D721Med (cell line): ENCODE data around the gene DOCK3.
"Not testable (repeated sequence)": the region's sequence is repeated elsewhere in the genome, so short reads cannot be mapped to it uniquely, and the experiment has no call there.

Experiments
- DNase-seq: peaks from one replicate; pipeline ENCODE4 v3.0.0; 2011; ENCODE audit warnings: low spot score; ENCODE audit not compliant: insufficient read length
- FAIRE-seq: peaks from 2 replicates; lab custom pipeline; 2011; peaks lifted over from hg19 to GRCh38; lab: Jason Lieb, UNC
- TF ChIP-seq, protein P1 (sequence below): IDR thresholded peaks from 2 replicates; pipeline ENCODE4 v1.5.1; 2012; ENCODE audit warnings: mild to moderate bottlenecking, control low read depth; ENCODE audit not compliant: insufficient read depth; ENCODE audit errors: missing control alignments

Gene DOCK3

GRCh38 chr3:50961386-50961785 lies 286.7 kb downstream of the DOCK3 start:
- DNase-seq (no peak), FAIRE-seq (no peak)
- TF ChIP-seq, protein P1, sequence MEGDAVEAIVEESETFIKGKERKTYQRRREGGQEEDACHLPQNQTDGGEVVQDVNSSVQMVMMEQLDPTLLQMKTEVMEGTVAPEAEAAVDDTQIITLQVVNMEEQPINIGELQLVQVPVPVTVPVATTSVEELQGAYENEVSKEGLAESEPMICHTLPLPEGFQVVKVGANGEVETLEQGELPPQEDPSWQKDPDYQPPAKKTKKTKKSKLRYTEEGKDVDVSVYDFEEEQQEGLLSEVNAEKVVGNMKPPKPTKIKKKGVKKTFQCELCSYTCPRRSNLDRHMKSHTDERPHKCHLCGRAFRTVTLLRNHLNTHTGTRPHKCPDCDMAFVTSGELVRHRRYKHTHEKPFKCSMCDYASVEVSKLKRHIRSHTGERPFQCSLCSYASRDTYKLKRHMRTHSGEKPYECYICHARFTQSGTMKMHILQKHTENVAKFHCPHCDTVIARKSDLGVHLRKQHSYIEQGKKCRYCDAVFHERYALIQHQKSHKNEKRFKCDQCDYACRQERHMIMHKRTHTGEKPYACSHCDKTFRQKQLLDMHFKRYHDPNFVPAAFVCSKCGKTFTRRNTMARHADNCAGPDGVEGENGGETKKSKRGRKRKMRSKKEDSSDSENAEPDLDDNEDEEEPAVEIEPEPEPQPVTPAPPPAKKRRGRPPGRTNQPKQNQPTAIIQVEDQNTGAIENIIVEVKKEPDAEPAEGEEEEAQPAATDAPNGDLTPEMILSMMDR = no peak

DNA sequence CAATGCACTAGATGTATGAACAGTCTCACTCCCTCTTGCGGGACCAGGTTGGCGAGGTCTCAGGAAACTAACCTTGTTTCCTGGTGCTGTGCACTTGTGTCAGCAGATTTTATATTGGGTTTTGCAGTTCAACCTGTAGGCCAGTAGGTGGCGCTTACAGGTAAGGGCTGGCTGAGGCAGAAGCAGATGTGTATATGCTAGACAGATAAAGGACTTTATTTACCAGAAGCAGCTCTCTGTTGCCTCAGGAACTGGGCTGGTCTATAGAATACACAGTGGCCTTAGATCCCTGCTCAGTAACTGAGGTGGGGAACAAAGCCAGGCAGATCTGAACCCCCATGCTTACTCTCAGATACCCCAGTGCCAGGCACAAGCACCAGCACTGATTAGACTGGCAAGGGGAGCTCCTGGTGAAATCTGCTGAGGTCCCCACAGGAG lies 296.8 kb downstream of the DOCK3 start:
- TF ChIP-seq, protein P1 = peak; percentile 96
- peak; percentile 40 for DNase-seq
- FAIRE-seq = no peak

DNA sequence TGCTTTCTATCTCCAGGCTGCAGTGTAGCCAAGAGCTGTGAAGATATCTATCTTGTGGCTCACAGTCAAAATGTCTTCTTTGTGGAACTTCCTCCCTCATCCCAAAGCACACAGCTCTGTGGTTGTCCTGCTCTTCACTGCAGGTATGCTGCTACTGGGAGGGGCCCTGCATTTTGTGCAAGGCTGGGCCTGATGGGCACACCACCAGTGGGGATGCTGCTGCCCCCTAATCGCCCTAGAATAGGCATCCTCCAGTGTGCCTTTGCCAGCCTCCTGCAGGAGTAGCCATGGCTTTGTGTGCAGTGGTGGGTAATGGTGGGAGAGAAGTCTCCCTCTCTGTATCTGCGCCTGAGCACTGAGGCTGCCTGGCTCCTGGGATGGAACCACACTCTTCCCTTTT lies 297.3 kb downstream of the DOCK3 start:
- FAIRE-seq = no peak
- no peak for DNase-seq
- TF ChIP-seq, protein P1 = no peak

DNA sequence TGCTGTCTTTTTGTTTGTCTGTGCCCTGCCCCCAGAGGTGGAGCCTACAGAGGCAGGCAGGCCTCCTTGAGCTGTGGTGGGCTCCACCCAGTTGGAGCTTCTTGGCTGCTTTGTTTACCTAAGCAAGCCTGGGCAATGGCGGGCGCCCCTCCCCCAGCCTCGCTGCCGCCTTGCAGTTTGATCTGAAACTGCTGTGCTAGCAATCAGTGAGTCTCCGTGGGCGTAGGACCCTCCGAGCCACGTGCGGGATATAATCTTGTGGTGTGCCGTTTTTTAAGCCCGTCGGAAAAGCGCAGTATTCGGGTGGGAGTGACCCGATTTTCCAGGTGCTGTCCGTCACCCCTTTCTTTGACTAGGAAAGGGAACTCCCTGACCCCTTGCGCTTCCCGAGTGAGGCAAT lies 303.9 kb downstream of the DOCK3 start:
- not testable (repeated sequence) for FAIRE-seq

GRCh38 chr3:50978991-50979667 lies 304.4 kb downstream of the DOCK3 start:
- DNase-seq (no peak), FAIRE-seq (no peak)
- TF ChIP-seq, protein P1 = peak; percentile 18

More for the DNA sequence above, 303.9 kb downstream of the DOCK3 start:
- not testable (repeated sequence) for DNase-seq

DNA sequence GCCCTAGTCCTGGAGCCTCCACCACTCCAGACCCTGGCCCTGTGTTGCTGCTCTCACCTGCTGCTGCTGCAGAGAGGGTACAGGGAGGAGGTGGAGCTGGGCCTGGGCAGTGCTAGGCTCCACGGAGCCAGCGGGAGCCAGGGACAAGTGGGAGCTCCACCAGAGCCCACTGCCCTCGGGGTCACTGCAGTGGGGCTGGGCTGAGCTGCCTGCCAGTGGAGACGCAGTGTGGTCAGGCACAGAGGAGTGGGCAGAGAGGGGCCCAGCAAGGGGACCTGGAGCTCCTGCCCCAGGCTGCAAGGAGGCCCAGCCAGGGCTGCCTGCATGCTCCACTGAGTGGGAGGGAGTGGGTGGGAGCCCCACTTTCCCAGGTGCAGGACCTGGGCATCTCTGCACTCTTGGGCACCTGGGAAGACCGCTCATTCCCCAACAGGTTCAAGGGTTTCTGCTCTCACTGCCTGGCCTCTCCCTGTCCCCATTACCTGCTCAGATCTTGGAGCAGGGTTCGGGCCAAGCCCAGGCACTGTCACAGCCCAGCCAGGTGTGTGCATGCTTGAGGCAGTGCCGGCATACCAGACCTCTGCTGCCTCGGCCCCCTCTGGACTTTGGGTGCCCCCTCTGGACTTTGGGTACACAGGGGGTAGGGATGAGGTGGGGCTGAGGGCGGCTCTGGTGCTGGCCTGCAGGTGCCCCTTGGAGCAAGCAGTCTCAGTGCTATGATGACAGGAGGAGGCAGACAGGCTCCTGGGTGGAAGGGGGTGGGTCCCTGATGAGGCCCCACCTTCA lies 308.0 kb downstream of the DOCK3 start:
- TF ChIP-seq, protein P1 = no peak
- DNase-seq (no peak), FAIRE-seq (no peak)

GRCh38 chr3:50983887-50984286 lies 309.2 kb downstream of the DOCK3 start:
- DNase-seq (no peak), FAIRE-seq (no peak)
- TF ChIP-seq, protein P1 = no peak
